Measurements from ENCODE around the gene CDH6.

Gene CDH6

DNA sequence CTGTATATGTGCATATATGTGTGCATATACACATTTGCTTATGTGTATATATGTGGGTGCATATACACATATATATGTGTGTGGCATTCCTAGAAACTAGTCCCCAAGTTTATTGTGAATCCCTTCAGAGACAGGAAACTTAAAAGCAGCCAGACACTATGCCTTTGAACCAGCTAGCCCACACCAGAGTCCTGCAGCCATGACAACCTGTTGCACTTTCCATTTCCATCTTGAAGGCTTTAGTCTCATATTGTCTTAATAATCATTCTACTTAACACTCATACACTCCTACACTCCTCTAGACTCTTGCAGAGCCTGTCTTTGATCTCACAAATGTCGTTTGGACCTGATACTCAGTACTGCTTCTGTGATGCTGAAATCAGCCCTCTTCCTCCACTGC, 34.8 kb upstream of the CDH6 start:
- TF ChIP-seq CTCF (conservative IDR thresholded peaks at IDR 0.05; ENCODE audit: control insufficient read depth, insufficient read depth, low read depth, low read length): no peak
- no peak overlapping the region for H3K4me3 ChIP-seq (ENCODE audit: control insufficient read depth, low read depth, low read length)
- DNase-seq (ENCODE audit: low read depth): no peak

DNA sequence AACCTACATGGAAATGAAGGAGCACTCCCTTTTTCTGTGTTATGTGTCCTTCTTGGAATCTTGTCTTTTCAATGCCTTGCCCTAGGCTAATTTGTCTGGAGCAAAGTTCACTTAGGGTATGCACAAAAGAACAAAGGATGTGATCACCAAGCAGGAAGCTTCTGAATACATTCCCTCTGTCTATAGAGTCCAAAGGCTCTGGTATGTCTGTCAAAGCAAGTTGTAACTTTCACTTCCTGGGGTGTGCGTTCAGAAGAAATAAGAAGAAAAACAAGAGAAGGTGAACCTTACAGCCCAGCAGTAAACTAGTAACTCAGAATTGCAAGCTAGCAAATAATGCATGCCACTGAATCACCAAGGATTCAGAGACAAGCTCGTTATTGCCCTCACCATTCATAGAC, 31.7 kb upstream of the CDH6 start:
- DNase-seq (ENCODE audit: low read depth): no peak
- H3K4me3 ChIP-seq (ENCODE audit: control insufficient read depth, low read depth, low read length): no peak overlapping the region
- no peak for TF ChIP-seq CTCF (conservative IDR thresholded peaks at IDR 0.05; ENCODE audit: control insufficient read depth, insufficient read depth, low read depth, low read length)

- H3K4me3 ChIP-seq (ENCODE audit: control insufficient read depth, low read depth, low read length): no peak overlapping the region
- no peak for TF ChIP-seq CTCF (conservative IDR thresholded peaks at IDR 0.05; ENCODE audit: control insufficient read depth, insufficient read depth, low read depth, low read length)
- no peak for DNase-seq (ENCODE audit: low read depth)
These were observed 27.8 kb upstream of the CDH6 start for GRCh38 chr5:31165729-31166128.

DNA sequence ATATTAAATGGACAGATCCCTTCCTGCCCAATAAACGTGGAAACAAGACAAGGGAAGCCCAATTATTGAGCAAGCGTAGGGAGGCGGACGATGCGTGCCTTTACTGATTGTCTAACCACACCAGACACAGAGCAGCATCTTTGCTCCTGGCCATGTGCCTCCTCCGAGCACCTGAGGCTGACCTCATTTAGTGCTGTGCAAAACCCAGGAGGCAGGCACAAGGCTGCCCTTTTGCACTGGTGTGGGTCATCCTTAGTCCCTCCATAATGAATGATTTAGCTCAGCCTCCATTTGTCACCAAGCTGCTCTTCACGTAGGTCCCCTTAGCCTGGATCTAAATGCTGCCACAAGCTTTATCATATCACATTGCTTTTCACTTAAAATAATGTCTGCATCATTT, 24.1 kb upstream of the CDH6 start:
- DNase-seq (ENCODE audit: low read depth): no peak
- no peak overlapping the region for H3K4me3 ChIP-seq (ENCODE audit: control insufficient read depth, low read depth, low read length)
- TF ChIP-seq CTCF (conservative IDR thresholded peaks at IDR 0.05; ENCODE audit: control insufficient read depth, insufficient read depth, low read depth, low read length): no peak

- no peak for TF ChIP-seq CTCF (conservative IDR thresholded peaks at IDR 0.05; ENCODE audit: control insufficient read depth, insufficient read depth, low read depth, low read length)
- H3K4me3 ChIP-seq (ENCODE audit: control insufficient read depth, low read depth, low read length): no peak overlapping the region
- no peak for DNase-seq (ENCODE audit: low read depth)
These were observed 20.6 kb upstream of the CDH6 start for GRCh38 chr5:31172881-31173280.

DNA sequence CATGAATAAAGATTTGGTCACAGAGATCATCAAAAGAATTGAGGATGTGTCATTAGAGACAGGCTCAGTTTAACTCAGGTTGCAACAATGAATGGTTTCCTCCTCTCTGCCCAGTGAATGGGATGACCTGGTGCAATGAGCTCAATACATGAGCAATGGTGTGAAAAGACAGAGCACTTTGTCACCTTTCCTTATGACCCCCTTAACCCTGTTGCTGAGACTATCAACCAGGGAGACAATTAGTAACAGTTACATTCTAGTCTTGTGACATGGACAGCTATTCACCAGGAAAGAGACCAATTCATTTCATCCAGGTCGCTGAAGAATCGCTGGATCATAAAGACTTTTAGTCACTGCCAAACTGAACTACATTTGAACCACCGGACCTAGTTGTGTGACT, 19.9 kb upstream of the CDH6 start:
- no peak for DNase-seq (ENCODE audit: low read depth)
- H3K4me3 ChIP-seq (ENCODE audit: control insufficient read depth, low read depth, low read length): no peak overlapping the region
- no peak for TF ChIP-seq CTCF (conservative IDR thresholded peaks at IDR 0.05; ENCODE audit: control insufficient read depth, insufficient read depth, low read depth, low read length)

DNA sequence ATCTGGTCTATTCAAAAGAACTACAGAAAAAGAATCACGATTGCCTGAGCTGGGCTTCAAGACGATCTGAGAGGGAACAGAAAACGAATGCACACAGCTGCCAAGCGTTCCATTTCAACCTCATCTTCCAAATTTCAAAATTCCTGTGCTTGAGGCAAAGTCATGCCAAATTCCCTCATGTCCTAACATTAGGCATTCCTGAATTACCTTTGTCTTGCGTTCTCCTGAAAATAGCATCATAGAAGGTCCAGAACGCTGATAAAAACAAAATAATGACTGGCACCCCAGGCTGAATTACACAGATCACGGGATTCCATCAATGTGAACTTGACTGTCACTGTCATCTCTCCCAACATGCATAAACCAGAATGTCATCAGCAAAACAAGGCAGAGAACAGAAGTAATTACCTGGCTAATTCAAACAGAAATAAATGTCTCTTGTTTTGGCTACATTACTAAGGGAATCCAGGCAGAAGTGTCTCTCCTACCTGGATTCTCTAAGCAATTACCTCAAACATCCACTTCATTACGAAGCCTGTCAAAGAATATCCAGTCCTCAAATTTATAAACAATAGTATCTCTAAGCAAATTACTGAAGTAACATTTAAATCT, 12.0 kb upstream of the CDH6 start:
- TF ChIP-seq CTCF (conservative IDR thresholded peaks at IDR 0.05; ENCODE audit: control insufficient read depth, insufficient read depth, low read depth, low read length): no peak
- no peak overlapping the region for H3K4me3 ChIP-seq (ENCODE audit: control insufficient read depth, low read depth, low read length)
- no peak for DNase-seq (ENCODE audit: low read depth)
